Liver (tissue), 9 donors: ENCODE measurements around the gene PLA2G4A. TPM values are rescaled to one million over a fixed set of nuclear protein-coding genes. Genes with fewer than 3 reads are reported as not detected.
"Not testable (repeated sequence)": the region's sequence is repeated elsewhere in the genome, so short reads cannot be mapped to it uniquely, and the experiment has no call there.

Source experiments
- DNase-seq: peaks from one replicate; pipeline ENCODE4 v3.0.0-alpha.2; 2017; ENCODE audit warnings: low spot score
- H3K27ac ChIP-seq, 2 donors: one replicate each; pipeline ENCODE4 v1.7.0; 2013; ENCODE audit warnings: inconsistent platforms in 2 of 2, low read length in 2 of 2, control low read depth in 1 of 2, low read depth in 1 of 2, mild to moderate bottlenecking in 1 of 2
- H3K27me3 ChIP-seq, 4 donors: one replicate each; pipeline versions ENCODE4 v1.6.1 to v1.7.0; 2013; ENCODE audit warnings: low read length in 3 of 4, inconsistent platforms in 1 of 4, mild to moderate bottlenecking in 1 of 4, moderate library complexity in 1 of 4; ENCODE audit not compliant: control insufficient read depth in 4 of 4, insufficient read depth in 4 of 4
- H3K36me3 ChIP-seq, 4 donors: one replicate each; pipeline versions ENCODE4 v1.6.1 to v1.7.0; 2013; ENCODE audit warnings: low read length in 3 of 4, mild to moderate bottlenecking in 3 of 4, low read depth in 1 of 4, moderate library complexity in 1 of 4; ENCODE audit not compliant: control insufficient read depth in 4 of 4, insufficient read depth in 3 of 4
- H3K4me1 ChIP-seq, 4 donors: one replicate each; pipeline versions ENCODE4 v1.6.1 to v1.7.0; 2013; ENCODE audit warnings: low read length in 3 of 4, mild to moderate bottlenecking in 3 of 4, moderate library complexity in 1 of 4; ENCODE audit not compliant: control insufficient read depth in 4 of 4, insufficient read depth in 4 of 4
- H3K4me3 ChIP-seq, 3 donors: one replicate each; pipeline versions ENCODE4 v1.6.1 to v1.7.0; 2013; ENCODE audit warnings: low read length in 3 of 3, control low read depth in 1 of 3, low read depth in 1 of 3, mild to moderate bottlenecking in 1 of 3
- H3K9ac ChIP-seq, 2 donors: one replicate each; pipeline ENCODE4 v1.7.0; 2013; ENCODE audit warnings: low read length in 2 of 2, mild to moderate bottlenecking in 2 of 2, moderate library complexity in 2 of 2, control low read depth in 1 of 2, low read depth in 1 of 2
- H3K9me3 ChIP-seq, 4 donors: one replicate each; pipeline versions ENCODE4 v1.6.1 to v1.7.0; 2013; ENCODE audit warnings: low read length in 3 of 4; ENCODE audit not compliant: control insufficient read depth in 4 of 4
- GABPA ChIP-seq, 2 donors: IDR thresholded peaks in 1 of 2; conservative IDR thresholded peaks in 1 of 2; 2 replicates each; pipeline ENCODE4 v1.6.1; 2016; ENCODE audit warnings: antibody characterized with exemption in 2 of 2, mild to moderate bottlenecking in 1 of 2, moderate library complexity in 1 of 2
- RAD21 ChIP-seq, 2 donors: IDR thresholded peaks; 2 replicates each; pipeline ENCODE4 v1.6.1; 2016; ENCODE audit warnings: antibody characterized with exemption in 2 of 2, mild to moderate bottlenecking in 2 of 2
- SP1 ChIP-seq: IDR thresholded peaks from 2 replicates; pipeline ENCODE4 v1.6.1; 2018; ENCODE audit warnings: antibody characterized with exemption, mild to moderate bottlenecking
- WGBS: extraction: QIAGEN DNeasy Blood & Tissue Kit; methylation state at CpG from one replicate; pipeline ENCODE4 v1.1.7; 2013; 5-methylcytosine and 5-hydroxymethylcytosine counted together
- polyA plus RNA-seq, 2 donors: library from polyadenylated mRNA; stranded (reverse) in 1 of 2; unstranded in 1 of 2; fragments of 200-250 nt in 1 of 2; fragments of >200 nt in 1 of 2; fragmentation: Nextera tagmentation in 1 of 2; extraction: Ambion mirVana in 1 of 2; gene quantifications; one replicate each; pipeline versions ENCODE4 v1.2.1 to v1.2.3, GENCODE V29; 2013 to 2015
- total RNA-seq, 2 donors: library from RNA; depleted of rRNA; stranded (reverse); fragments of >200 nt; gene quantifications; one replicate each; pipeline ENCODE4 v1.2.3, GENCODE V29; 2014
- donor health status: healthy.
- donor health status: healthy.
- donor health status: healthy.
- donor health status: healthy.
- donor health status: healthy.

Gene PLA2G4A
- total and polyA plus RNA-seq, 4 donors, result 0.39 to 2.5 (median 1.1) TPM

DNA sequence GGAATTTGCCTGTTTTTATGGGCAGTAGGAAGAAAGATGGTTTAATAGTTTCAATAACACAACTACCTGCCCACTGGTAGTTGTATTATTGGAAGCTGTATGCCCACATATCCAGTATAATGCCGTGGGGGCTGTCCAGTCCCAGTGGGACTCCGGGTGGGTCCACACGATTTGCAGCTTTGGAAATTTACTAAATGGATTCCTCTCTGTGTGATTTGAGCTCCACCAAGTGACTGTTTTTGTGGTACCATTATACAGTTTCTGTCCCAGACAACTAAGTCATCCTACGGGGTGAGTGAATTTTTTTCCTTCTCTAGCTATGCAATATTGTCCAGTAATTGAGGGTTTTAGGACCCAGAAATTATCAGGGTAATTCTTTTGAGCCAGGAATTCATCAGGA, 86.8 kb downstream of the PLA2G4A start:
- H3K36me3 ChIP-seq, result peaks cover 0 to 1% (median 0%) of the 10 kb centered on the region in 4 donors
- no peak for TF ChIP-seq GABPA (IDR thresholded peaks at IDR 0.05 in 1 of 2, conservative IDR thresholded peaks at IDR 0.05 in 1 of 2)
- TF ChIP-seq RAD21 (IDR thresholded peaks at IDR 0.05), result peak in 1 of 2 donors; percentile 6
- no peaks in the 10 kb centered on the region for H3K9me3 ChIP-seq
- H3K27me3 ChIP-seq, result no peaks in the 10 kb centered on the region
- no peak overlapping the region for H3K27ac ChIP-seq
- no peak overlapping the region for H3K9ac ChIP-seq
- no peaks in the 10 kb centered on the region for H3K4me1 ChIP-seq
- no peak for DNase-seq
- 74% methylated on average over 4 of the region's 4 CpGs for WGBS
- H3K4me3 ChIP-seq, result no peak overlapping the region

DNA sequence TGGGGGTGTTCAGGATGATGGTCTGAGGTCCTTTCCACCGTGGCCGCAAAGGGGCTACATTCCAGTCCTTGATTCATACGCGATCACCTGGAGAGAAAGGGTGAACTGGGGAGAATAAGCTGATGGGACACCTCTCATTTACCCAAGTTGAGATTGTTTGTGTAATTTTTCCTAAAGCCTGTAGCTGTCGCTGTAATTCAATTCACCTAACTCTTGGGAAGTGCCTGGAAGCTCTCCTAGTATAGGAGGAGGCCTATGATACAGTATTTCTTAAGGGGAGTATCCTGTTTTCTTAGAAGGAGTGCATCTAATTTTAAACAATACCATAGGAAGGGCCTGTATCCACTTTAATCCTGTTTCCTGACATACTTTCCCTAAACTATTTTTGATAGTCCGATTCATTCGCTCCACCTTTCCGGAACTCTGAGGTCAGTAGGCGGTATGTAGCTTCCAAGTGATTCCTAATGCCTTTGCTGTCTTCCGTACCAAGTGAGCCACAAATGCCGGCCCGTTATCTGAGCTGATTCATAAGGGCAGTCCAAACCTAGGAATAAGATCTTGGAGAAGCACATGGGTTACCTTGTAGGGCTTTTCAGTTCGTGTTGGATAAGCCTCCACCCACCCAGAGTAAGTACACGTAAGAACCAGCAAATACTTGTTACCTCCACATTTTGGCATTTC, 88.5 kb downstream of the PLA2G4A start:
- H3K36me3 ChIP-seq, H3K4me3 ChIP-seq, DNase-seq, H3K9me3 ChIP-seq, H3K27me3 ChIP-seq, H3K9ac ChIP-seq, H3K27ac ChIP-seq, H3K4me1 ChIP-seq: not testable (repeated sequence)
- 74% methylated on average over 14 of the region's 14 CpGs for WGBS

- not testable (repeated sequence) for H3K27me3 ChIP-seq, H3K4me1 ChIP-seq, H3K9me3 ChIP-seq, DNase-seq, H3K4me3 ChIP-seq, H3K36me3 ChIP-seq, H3K9ac ChIP-seq, H3K27ac ChIP-seq
- WGBS, result 86% methylated on average over 5 of the region's 5 CpGs
Measured at GRCh38 chr1:186921386-186921785, 92.6 kb downstream of the PLA2G4A start.

GRCh38 chr1:186922814-186923213, 94.1 kb downstream of the PLA2G4A start:
- H3K9me3 ChIP-seq, DNase-seq, H3K36me3 ChIP-seq, H3K9ac ChIP-seq, H3K4me3 ChIP-seq, H3K27me3 ChIP-seq, H3K4me1 ChIP-seq, H3K27ac ChIP-seq: not testable (repeated sequence)
- 58% methylated on average over 4 of the region's 4 CpGs for WGBS

- H3K36me3 ChIP-seq, result no peaks in the 10 kb centered on the region
- 57% methylated on average over 2 of the region's 2 CpGs for WGBS
- no peak for DNase-seq
- no peak overlapping the region for H3K4me3 ChIP-seq
- TF ChIP-seq SP1, result no peak
- no peaks in the 10 kb centered on the region for H3K9me3 ChIP-seq
- no peak overlapping the region for H3K9ac ChIP-seq
- no peaks in the 10 kb centered on the region for H3K4me1 ChIP-seq
- H3K27ac ChIP-seq, result no peak overlapping the region
- H3K27me3 ChIP-seq, result no peaks in the 10 kb centered on the region
Measured at GRCh38 chr1:186923486-186923885, 94.7 kb downstream of the PLA2G4A start.
